Measurements from ENCODE around the gene GPX2.
A peak's percentile ranks its signal among the peaks of the same experiment; 100 is the strongest.
"Not testable (repeated sequence)": the region's sequence is repeated elsewhere in the genome, so short reads cannot be mapped to it uniquely, and the experiment has no call there.

GPX2 gene

DNA sequence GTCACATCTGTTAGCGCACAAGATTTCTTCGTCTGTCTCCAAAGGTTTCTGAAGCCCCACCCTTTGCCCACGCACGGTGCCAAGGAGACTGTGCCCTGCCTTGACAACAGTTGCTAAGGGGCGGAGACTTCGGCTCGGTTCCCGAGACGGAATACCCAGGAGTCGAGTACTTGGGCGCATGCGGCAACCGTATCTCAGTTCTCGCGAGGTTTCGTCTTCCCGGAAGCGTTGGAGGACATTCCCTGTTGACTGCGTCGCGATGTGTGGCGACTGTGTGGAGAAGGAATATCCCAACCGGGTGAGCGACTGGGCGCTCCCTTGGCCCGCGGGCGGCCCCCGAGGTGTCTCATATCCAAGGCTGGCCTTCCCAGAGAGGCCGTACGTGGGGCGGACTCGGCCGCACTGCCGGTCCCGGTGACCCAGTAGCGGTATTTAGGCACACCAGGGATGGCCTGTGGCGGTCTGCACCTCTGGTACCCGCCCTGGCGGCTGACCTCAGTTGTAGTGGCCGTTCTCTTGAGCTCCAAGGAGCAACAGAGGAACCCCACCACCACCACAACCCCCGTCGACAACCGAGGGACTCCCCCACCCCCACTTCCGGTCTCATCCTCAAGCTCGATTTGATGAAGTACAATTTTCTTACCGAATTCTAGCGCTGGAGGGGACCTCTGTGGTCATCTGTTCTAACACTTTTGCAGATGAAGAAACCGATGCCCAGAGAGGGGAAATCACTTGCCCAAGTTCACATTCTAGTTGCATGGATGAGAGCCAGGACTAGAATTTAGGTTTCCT, 28.1 kb downstream of the GPX2 start, which contains the start of gene CHURC1:
TSS of gene CHURC1 (plus strand) at position 219 of the 792 bp plus-strand sequence. CDS start at position 260, 41 bp downstream.
- DNase-seq, result peak; percentile 56 to 99 (median 93)

DNA sequence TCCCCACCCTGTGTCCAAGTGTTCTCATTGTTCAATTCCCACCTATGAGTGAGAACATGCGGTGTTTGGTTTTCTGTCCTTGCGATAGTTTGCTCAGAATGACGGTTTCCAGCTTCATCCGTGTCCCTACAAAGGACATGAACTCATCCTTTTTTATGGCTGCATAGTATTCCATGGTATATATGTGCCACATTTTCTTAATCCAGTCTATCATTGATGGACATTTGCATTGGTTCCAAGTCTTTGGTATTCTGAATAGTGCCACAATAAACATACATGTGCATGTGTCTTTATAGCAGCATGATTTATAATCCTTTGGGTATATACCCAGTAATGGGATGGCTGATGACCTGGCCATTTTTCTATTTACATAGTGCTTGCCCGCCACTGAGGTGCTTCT, 29.1 kb downstream of the GPX2 start:
- DNase-seq, result not testable (repeated sequence)

DNA sequence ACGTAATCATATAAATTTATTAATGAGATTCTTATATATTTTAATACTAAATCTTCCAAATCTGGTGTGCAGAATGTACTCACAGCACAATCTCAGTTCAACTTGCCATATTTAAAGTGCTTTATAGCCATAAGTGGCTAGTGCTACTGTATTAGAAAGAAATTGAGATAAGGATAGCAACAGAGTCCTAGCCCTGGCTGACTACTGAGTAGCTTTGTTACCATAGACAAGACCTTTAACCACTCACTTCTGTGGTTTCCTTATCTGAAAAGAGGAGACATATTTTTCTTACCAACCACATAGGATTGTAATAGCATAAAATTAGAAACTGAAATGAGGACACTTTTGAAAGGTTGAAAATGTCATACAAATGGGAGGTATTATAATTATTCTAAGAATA, 30.3 kb downstream of the GPX2 start:
- no peak for DNase-seq

DNA sequence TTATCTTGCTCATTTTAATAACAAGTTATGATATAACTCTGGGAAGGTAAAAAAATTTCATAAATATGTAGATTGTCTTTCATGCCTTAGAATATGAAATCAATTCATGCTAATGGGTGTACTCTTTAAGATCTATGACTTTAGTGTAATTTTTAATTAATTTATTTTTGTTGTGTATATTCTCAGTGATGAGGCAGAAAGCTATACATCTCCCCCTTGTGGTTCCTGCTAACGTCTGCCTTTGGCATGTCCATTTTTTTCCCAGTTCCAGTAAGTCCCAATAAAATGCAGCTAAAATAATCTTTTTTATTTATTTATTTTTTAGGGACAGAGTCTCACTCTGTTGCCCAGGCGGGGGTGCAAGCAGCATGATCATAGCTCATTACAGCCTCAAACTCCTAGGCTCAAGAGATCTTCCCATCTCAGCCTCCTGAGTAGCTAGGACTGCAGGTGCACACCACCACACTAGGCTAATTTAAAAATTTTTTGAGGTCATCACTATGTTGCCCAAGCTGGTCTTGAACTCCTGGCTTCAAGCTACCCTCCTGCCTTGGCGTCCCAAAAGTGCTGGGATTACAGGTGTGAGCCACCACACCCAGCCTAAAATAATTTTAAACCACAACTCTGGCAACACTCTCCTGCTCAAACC, 31.6 kb downstream of the GPX2 start:
- no peak for DNase-seq

DNA sequence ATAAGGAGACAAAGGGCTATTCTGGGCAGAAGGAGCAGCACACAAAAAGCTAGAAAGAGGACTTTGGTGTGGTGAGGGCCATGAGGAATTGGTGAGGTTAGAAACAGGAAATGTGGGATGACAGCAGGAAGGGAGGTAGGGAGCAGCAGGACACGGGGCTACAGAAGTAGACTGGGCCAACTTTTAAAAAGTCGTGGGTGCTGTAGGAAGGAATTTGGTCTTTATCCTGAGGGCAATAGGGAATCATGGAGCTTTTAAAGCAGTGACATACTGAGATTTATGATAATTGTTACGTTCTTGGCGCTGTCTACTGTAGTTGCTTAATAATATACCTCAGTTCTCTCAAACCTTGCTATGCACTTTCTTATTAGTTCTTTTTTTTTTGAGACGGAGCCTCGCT, 36.5 kb downstream of the GPX2 start:
- no peak for DNase-seq

DNA sequence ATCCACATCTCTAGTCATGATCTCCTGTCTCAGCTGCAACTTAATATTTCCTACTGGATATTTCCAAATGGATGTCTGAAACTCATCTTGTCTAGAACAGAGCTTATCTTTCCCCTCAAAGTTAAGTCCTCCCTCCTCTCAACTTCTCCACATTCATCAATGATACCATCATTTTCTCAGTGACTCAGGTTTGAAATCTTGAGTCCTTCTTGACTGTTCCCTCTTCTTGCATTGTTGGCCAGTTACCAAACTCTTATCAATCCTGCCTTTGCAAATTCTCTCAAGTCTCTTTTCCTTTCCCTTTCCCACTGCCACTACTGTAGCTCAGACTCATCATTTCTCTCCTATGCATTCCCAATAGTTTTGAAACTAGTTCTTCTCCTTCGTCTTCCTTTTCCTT, 42.6 kb downstream of the GPX2 start:
- no peak for DNase-seq

DNA sequence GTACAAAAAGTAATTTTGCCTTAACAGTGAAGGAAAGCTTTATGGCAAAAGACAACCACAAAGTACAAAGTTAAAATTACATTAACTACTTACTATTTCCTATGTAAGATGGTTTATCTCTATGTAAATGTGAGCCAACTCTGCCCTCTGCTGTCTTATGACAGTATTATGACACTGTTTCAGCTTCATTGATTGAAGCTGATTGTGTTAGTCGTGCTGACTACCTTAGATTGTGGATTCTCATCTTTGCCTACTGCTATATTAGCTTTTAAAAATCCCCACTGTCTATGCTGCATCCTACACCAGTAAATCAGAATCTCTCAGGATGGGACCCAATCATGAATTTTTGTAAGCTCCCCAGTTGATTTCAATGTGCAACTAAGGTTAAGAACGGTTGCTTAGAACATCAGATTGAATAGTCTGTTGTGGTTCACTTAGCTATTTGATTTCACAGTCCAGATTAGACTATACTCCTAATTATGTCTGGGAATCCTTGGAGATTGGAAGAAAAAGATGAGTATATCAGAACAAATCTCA, 50.6 kb downstream of the GPX2 start:
- DNase-seq, result peak in 5 of 51 donors; percentile 2 to 74 (median 14)

DNA sequence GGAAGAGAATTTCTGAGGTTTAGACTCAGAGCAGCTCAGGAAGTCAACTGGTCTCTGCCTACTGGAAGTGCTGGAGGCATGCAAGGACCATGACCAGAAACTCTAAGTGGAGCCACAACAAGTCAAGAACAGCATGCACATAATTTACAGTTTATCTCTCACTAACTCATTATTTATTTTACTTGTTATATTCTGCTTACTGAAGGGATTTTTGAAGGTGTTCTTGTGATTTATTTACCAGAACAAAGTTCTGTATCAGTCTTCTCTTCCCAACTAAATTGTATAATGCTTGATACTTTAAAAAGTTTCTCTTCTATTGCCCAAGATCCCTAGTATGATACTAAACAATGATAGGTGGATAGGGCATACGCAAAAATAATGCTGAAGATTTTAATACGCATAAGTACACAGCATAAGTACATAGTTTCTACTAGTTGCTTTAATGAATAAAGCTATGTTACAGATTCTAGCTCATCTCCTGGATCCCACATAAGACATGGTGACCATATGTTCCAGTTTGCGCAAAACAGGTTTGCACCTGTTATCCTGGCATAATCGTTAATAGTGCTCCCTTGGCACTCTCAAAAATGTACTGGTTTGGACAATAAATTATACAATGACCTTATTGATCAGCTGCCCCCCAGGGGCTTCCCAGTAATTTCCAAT, 51.2 kb downstream of the GPX2 start:
- DNase-seq, result no peak

DNA sequence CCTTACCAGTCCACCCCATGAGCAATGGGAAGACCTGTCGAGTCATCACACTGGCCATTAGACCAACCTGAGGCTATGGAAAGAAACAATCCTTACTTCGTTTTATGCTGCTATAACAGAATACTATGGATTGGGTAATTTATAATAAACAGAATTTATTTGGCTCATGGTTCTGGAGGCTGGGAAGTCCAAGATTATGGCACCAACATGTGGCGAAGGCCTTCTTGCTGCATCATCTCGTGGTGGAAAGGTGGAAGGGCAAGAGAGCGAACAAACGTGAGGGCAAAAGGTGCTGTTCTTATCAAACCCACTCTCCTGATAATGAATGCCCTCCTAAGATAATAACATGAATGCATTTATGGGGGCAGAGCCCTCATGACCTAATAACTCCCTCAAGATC, 53.2 kb downstream of the GPX2 start:
- DNase-seq, result no peak
